GM23338 (cell line): ENCODE measurements around the gene DPPA4. TPM values are rescaled to one million over a fixed set of nuclear protein-coding genes. Genes with fewer than 3 reads are reported as not detected.

Source experiments
- ATAC-seq: fragments of 200-7000 bp; cut with Tn5 transposase; 3 replicates; pipeline ENCODE4 v1.9.1; 2020
- DNase-seq: peaks from one replicate; pipeline ENCODE4 v3.0.0-alpha.2; 2015; ENCODE audit warnings: low spot score
- H2AFZ ChIP-seq: fragments of 200-600 bp; sonication (generic); 2 replicates; pipeline ENCODE4 v1.8.0; 2016; ENCODE audit warnings: antibody characterized with exemption, mild to moderate bottlenecking, moderate library complexity
- H3F3A ChIP-seq: fragments of 200-600 bp; sonication (generic); replicated peaks from 2 replicates; pipeline ENCODE4 v1.8.0; 2017; ENCODE audit warnings: antibody characterized with exemption, mixed run types, low read depth
- H3K27ac ChIP-seq: fragments of 200-600 bp; sonication (generic); 2 replicates; pipeline ENCODE4 v1.6.1; 2016; ENCODE audit warnings: low read depth
- H3K27me3 ChIP-seq: fragments of 200-600 bp; sonication (generic); 2 replicates; pipeline ENCODE4 v1.8.0; 2016; ENCODE audit warnings: mild to moderate bottlenecking, mixed run types, moderate library complexity; ENCODE audit not compliant: insufficient read depth
- H3K36me3 ChIP-seq: fragments of 200-600 bp; sonication (generic); 2 replicates; pipeline ENCODE4 v1.8.0; 2016; ENCODE audit warnings: mild to moderate bottlenecking; ENCODE audit not compliant: insufficient read depth
- H3K4me1 ChIP-seq: fragments of 200-600 bp; sonication (generic); 2 replicates; pipeline ENCODE4 v1.8.0; 2016; ENCODE audit warnings: mild to moderate bottlenecking, moderate library complexity; ENCODE audit not compliant: insufficient read depth
- H3K4me2 ChIP-seq: fragments of 200-600 bp; sonication (generic); 2 replicates; pipeline ENCODE4 v1.7.1; 2017; ENCODE audit warnings: mixed run types
- H3K4me3 ChIP-seq: fragments of 200-600 bp; sonication (generic); 2 replicates; pipeline ENCODE4 v1.6.1; 2016; ENCODE audit warnings: mixed run types
- H3K79me2 ChIP-seq: fragments of 200-600 bp; sonication (generic); replicated peaks from 2 replicates; pipeline ENCODE4 v1.8.0; 2017; ENCODE audit warnings: mild to moderate bottlenecking; ENCODE audit not compliant: insufficient read depth
- H3K9me2 ChIP-seq: fragments of 200-600 bp; sonication (generic); 2 replicates; pipeline ENCODE4 v1.8.0; 2017; ENCODE audit not compliant: insufficient read depth
- H4K20me1 ChIP-seq: fragments of 200-600 bp; sonication (generic); replicated peaks from 2 replicates; pipeline ENCODE4 v1.8.0; 2017; ENCODE audit warnings: mild to moderate bottlenecking; ENCODE audit not compliant: insufficient read depth
- H3K27ac Mint-ChIP-seq: 2 replicates; pipeline ENCODE4 v1.8.0; 2020; ENCODE audit warnings: inconsistent platforms, mild to moderate bottlenecking, moderate library complexity, mixed read lengths
- H3K27me3 Mint-ChIP-seq: 3 replicates; pipeline ENCODE4 v1.8.0; 2022; ENCODE audit warnings: low read depth, mild to moderate bottlenecking, moderate library complexity, mixed read lengths, inconsistent platforms; ENCODE audit not compliant: insufficient read depth, poor library complexity
- H3K36me3 Mint-ChIP-seq: 3 replicates; pipeline ENCODE4 v1.8.0; 2021; ENCODE audit warnings: low read depth, mild to moderate bottlenecking, inconsistent platforms, moderate library complexity, mixed read lengths
- H3K4me1 Mint-ChIP-seq: 3 replicates; pipeline ENCODE4 v1.8.0; 2020; ENCODE audit warnings: mild to moderate bottlenecking, inconsistent platforms, mixed read lengths
- H3K4me3 Mint-ChIP-seq: 3 replicates; pipeline ENCODE4 v1.8.0; 2021; ENCODE audit warnings: moderate library complexity, mild to moderate bottlenecking, inconsistent platforms, mixed read lengths
- H3K9me3 Mint-ChIP-seq: 3 replicates; pipeline ENCODE4 v1.8.0; 2020; ENCODE audit warnings: moderate library complexity, mild to moderate bottlenecking, inconsistent platforms, mixed read lengths
- CTCF ChIP-seq, 2 experiments: fragments of 200-600 bp in 1 of 2; sonication (generic) in 1 of 2; conservative IDR thresholded peaks; 2 replicates each; pipeline versions ENCODE4 v1.5.1 to v1.6.1; 2016 to 2017; ENCODE audit warnings: antibody characterized with exemption in 2 of 2, low read depth in 2 of 2, mild to moderate bottlenecking in 2 of 2, moderate library complexity in 1 of 2
- POLR2AphosphoS5 ChIP-seq: IDR thresholded peaks from 2 replicates; pipeline ENCODE4 v1.6.1; 2016; ENCODE audit warnings: antibody characterized with exemption, low read depth
- STAT1 ChIP-seq: IDR thresholded peaks from one replicate; pipeline ENCODE4 v1.6.1; 2016; ENCODE audit warnings: antibody characterized with exemption; ENCODE audit not compliant: unreplicated experiment
- ZNF462 ChIP-seq: fragments of 250-450 bp; sonication (Bioruptor Pico); IDR thresholded peaks from 2 replicates; pipeline ENCODE4 v1.5.0; 2020; ENCODE audit warnings: mild to moderate bottlenecking, moderate library complexity
- polyA plus RNA-seq: library from polyadenylated mRNA; unstranded; fragments of >200 nt; fragmentation: Nextera tagmentation; extraction: Ambion mirVana; gene quantifications from 2 replicates; pipeline ENCODE4 v1.2.1, GENCODE V29; 2016
- total RNA-seq: library from RNA; depleted of rRNA; stranded (reverse); fragments of >200 nt; shearing (Covaris generic); gene quantifications from 2 replicates; pipeline ENCODE4 v1.2.3, GENCODE V29; 2014

Gene DPPA4
- total and polyA plus RNA-seq, 2 experiments from 2014 or later, result 546 to 878 TPM

- Histone ChIP-seq H3K36me3 (peaks cover 3% of the 10 kb centered on the region), H3K4me1 (peaks cover 15% of the 10 kb centered on the region; the same call in 1 of the 2 replicates), H3K79me2 (peaks cover 13% of the 10 kb centered on the region), H3K4me2 (no peak overlapping the region), H3K9me2 (no peaks in the 10 kb centered on the region; the same call in 1 of the 2 replicates), H2AFZ (no peak overlapping the region), H4K20me1 (no peaks in the 10 kb centered on the region; the same call in 1 of the 2 replicates), H3F3A (no peaks in the 10 kb centered on the region), H3K27ac (0 out of 2 replicates have a peak overlapping the region, but pooled peaks have one; percentile 23), H3K27me3 (no peaks in the 10 kb centered on the region), H3K4me3 (no peak overlapping the region)
- TF ChIP-seq CTCF (conservative IDR thresholded peaks at IDR 0.05; ENCODE audit: low read depth in 2 of 2), result 0 out of 4 replicates have a peak, but pooled peaks of 1 of the 2 experiments have one; percentile 23
- TF ChIP-seq POLR2AphosphoS5, result no peak
- TF ChIP-seq STAT1, result no peak
- no peak for TF ChIP-seq ZNF462
- Mint-ChIP-seq H3K27me3 (peaks cover 4% of the 10 kb centered on the region), H3K36me3 (peaks cover 28% of the 10 kb centered on the region), H3K4me3 (no peak overlapping the region), H3K4me1 (peaks cover 16% of the 10 kb centered on the region; the same call in 2 of the 3 replicates), H3K9me3 (no peaks in the 10 kb centered on the region), H3K27ac (peak overlapping the region; percentile 49; the same call in 1 of the 2 replicates)
- ATAC-seq (peak; percentile 59), DNase-seq (no peak)
Observed at GRCh38 chr3:109364088-109364487, 26.7 kb upstream of the DPPA4 start.
